KMS-11 (cell line): Measurements from ENCODE around the gene LRGUK.
"Not testable (repeated sequence)": the region's sequence is repeated elsewhere in the genome, so short reads cannot be mapped to it uniquely, and the experiment has no call there.

Source experiments
- H2AFZ ChIP-seq: fragments of 200-600 bp; sonication (generic); 2 replicates; pipeline ENCODE4 v1.6.1; 2016; ENCODE audit warnings: antibody characterized with exemption, mixed run types, low read depth
- H3K27ac ChIP-seq: fragments of 200-600 bp; sonication (generic); 2 replicates; pipeline ENCODE4 v1.6.1; 2016; ENCODE audit warnings: mild to moderate bottlenecking, mixed run types
- H3K27me3 ChIP-seq: fragments of 200-600 bp; sonication (generic); 2 replicates; pipeline ENCODE4 v1.6.1; 2017; ENCODE audit warnings: mild to moderate bottlenecking, low read depth, mixed run types, moderate library complexity; ENCODE audit not compliant: insufficient read depth
- H3K36me3 ChIP-seq: fragments of 200-600 bp; sonication (generic); 2 replicates; pipeline ENCODE4 v1.6.1; 2017; ENCODE audit warnings: mild to moderate bottlenecking, mixed run types; ENCODE audit not compliant: insufficient read depth
- H3K4me1 ChIP-seq: fragments of 200-600 bp; sonication (generic); 2 replicates; pipeline ENCODE4 v1.6.1; 2016; ENCODE audit warnings: mild to moderate bottlenecking, low read depth, mixed run types; ENCODE audit not compliant: poor library complexity, severe bottlenecking
- H3K4me2 ChIP-seq: fragments of 200-600 bp; sonication (generic); 2 replicates; pipeline ENCODE4 v1.7.0; 2016; ENCODE audit warnings: mild to moderate bottlenecking, mixed run types
- H3K4me3 ChIP-seq: fragments of 200-600 bp; sonication (generic); IDR thresholded peaks from 2 replicates; pipeline ENCODE4 v1.6.1; 2017; ENCODE audit warnings: low read depth, low read length, mixed read lengths; ENCODE audit not compliant: insufficient read depth
- H3K79me2 ChIP-seq: fragments of 200-600 bp; sonication (generic); 2 replicates; pipeline ENCODE4 v1.6.1; 2016; ENCODE audit warnings: low read depth, mixed run types; ENCODE audit not compliant: insufficient read depth
- H3K9ac ChIP-seq: fragments of 200-600 bp; sonication (generic); 2 replicates; pipeline ENCODE4 v1.6.1; 2016; ENCODE audit warnings: mild to moderate bottlenecking, mixed run types
- H4K20me1 ChIP-seq: fragments of 200-600 bp; sonication (generic); 2 replicates; pipeline ENCODE4 v1.6.1; 2016; ENCODE audit warnings: mild to moderate bottlenecking, mixed run types; ENCODE audit not compliant: insufficient read depth
- CTCF ChIP-seq: fragments of 200-600 bp; sonication (generic); conservative IDR thresholded peaks from 2 replicates; pipeline ENCODE4 v1.6.1; 2017; ENCODE audit warnings: low read depth, mild to moderate bottlenecking, antibody characterized with exemption, low read length, moderate library complexity, mixed read lengths

The LRGUK gene

GRCh38 chr7:134211817-134212216, 84.7 kb downstream of the LRGUK start:
- Histone ChIP-seq H3K4me3 (no peak overlapping the region), H2AFZ (no peak overlapping the region), H3K4me1 (no peaks in the 10 kb centered on the region), H3K36me3 (no peaks in the 10 kb centered on the region), H3K79me2 (no peaks in the 10 kb centered on the region), H3K9ac (no peak overlapping the region), H3K27me3 (no peaks in the 10 kb centered on the region), H4K20me1 (no peaks in the 10 kb centered on the region), H3K4me2 (no peak overlapping the region), H3K27ac (no peak overlapping the region)
- no peak for TF ChIP-seq CTCF

- no peak for TF ChIP-seq CTCF
- H4K20me1 ChIP-seq = no peaks in the 10 kb centered on the region
- no peaks in the 10 kb centered on the region for H3K4me1 ChIP-seq
- no peak overlapping the region for H3K27ac ChIP-seq
- no peaks in the 10 kb centered on the region for H3K79me2 ChIP-seq
- H3K4me3 ChIP-seq = no peak overlapping the region
- H3K27me3 ChIP-seq = no peaks in the 10 kb centered on the region
- no peak overlapping the region for H3K9ac ChIP-seq
- H3K36me3 ChIP-seq = no peaks in the 10 kb centered on the region
- no peak overlapping the region for H2AFZ ChIP-seq
- H3K4me2 ChIP-seq = no peak overlapping the region
Measured at GRCh38 chr7:134212576-134213546, 85.7 kb downstream of the LRGUK start.

GRCh38 chr7:134220236-134220635, 93.1 kb downstream of the LRGUK start:
- no peak overlapping the region for H3K9ac ChIP-seq
- no peak for TF ChIP-seq CTCF
- H3K4me1 ChIP-seq = no peaks in the 10 kb centered on the region
- H3K27ac ChIP-seq = no peak overlapping the region
- H2AFZ ChIP-seq = no peak overlapping the region
- no peaks in the 10 kb centered on the region for H3K36me3 ChIP-seq
- no peaks in the 10 kb centered on the region for H3K79me2 ChIP-seq
- H3K4me2 ChIP-seq = no peak overlapping the region
- no peaks in the 10 kb centered on the region for H3K27me3 ChIP-seq
- H4K20me1 ChIP-seq = no peaks in the 10 kb centered on the region
- no peak overlapping the region for H3K4me3 ChIP-seq

- not testable (repeated sequence) for H3K79me2 ChIP-seq, H3K9ac ChIP-seq, H3K4me1 ChIP-seq, H2AFZ ChIP-seq, H3K4me3 ChIP-seq, H4K20me1 ChIP-seq, H3K27ac ChIP-seq, H3K27me3 ChIP-seq, H3K4me2 ChIP-seq, H3K36me3 ChIP-seq
Measured at GRCh38 chr7:134231296-134231695, 104.2 kb downstream of the LRGUK start.

- Histone ChIP-seq H3K36me3 (no peaks in the 10 kb centered on the region), H2AFZ (no peak overlapping the region), H3K9ac (no peak overlapping the region), H4K20me1 (no peaks in the 10 kb centered on the region), H3K4me3 (no peak overlapping the region), H3K27ac (no peak overlapping the region), H3K27me3 (no peaks in the 10 kb centered on the region), H3K4me1 (no peaks in the 10 kb centered on the region), H3K4me2 (no peak overlapping the region), H3K79me2 (no peaks in the 10 kb centered on the region)
- TF ChIP-seq CTCF = no peak
Measured at GRCh38 chr7:134234216-134234615, 107.1 kb downstream of the LRGUK start.
